ENCODE data around the gene ENOX1.

GRCh38 chr13:43776006-43776405 is 10.8 kb downstream of the ENOX1 start:
- TF ChIP-seq CTCF (IDR thresholded peaks at IDR 0.05), result no peak
- TF ChIP-seq POLR2A (IDR thresholded peaks at IDR 0.05), result no peak
